ENCODE measurements around the gene HDAC4. TPM values are rescaled to one million over a fixed set of nuclear protein-coding genes. Genes with fewer than 3 reads are reported as not detected.

Gene HDAC4
- total RNA-seq, 1 donor from 2014 or later, result 6.8 TPM

- DNase-seq (ENCODE audit: low read depth, low spot score), result no peak
These were observed 103.4 kb downstream of the HDAC4 start for GRCh38 chr2:239297142-239298004.

GRCh38 chr2:239296020-239296932 lies 104.5 kb downstream of the HDAC4 start:
- no peak for DNase-seq (ENCODE audit: low read depth, low spot score)

GRCh38 chr2:239295377-239296019 lies 105.3 kb downstream of the HDAC4 start:
- no peak for DNase-seq (ENCODE audit: low read depth, low spot score)

- DNase-seq (ENCODE audit: low read depth, low spot score), result no peak
These were observed 106.2 kb downstream of the HDAC4 start for GRCh38 chr2:239294571-239295054.

GRCh38 chr2:239293775-239294430 lies 106.9 kb downstream of the HDAC4 start:
- no peak for DNase-seq (ENCODE audit: low read depth, low spot score)

GRCh38 chr2:239292959-239293774 lies 107.7 kb downstream of the HDAC4 start:
- no peak for DNase-seq (ENCODE audit: low read depth, low spot score)

- no peak for DNase-seq (ENCODE audit: low read depth, low spot score)
These were observed 108.3 kb downstream of the HDAC4 start for GRCh38 chr2:239292531-239292930.

- no peak for DNase-seq (ENCODE audit: low read depth, low spot score)
These were observed 109.1 kb downstream of the HDAC4 start for GRCh38 chr2:239291475-239292350.

GRCh38 chr2:239290618-239291474 lies 110.0 kb downstream of the HDAC4 start:
- no peak for DNase-seq (ENCODE audit: low read depth, low spot score)

GRCh38 chr2:239289545-239289944 lies 111.3 kb downstream of the HDAC4 start:
- DNase-seq (ENCODE audit: low read depth, low spot score), result no peak

GRCh38 chr2:239288951-239289511 lies 111.8 kb downstream of the HDAC4 start:
- no peak for DNase-seq (ENCODE audit: low read depth, low spot score)

- no peak for DNase-seq (ENCODE audit: low read depth, low spot score)
These were observed 112.6 kb downstream of the HDAC4 start for GRCh38 chr2:239288237-239288636.

GRCh38 chr2:239287461-239287860 lies 113.4 kb downstream of the HDAC4 start:
- no peak for DNase-seq (ENCODE audit: low read depth, low spot score)

GRCh38 chr2:239286901-239287300 lies 113.9 kb downstream of the HDAC4 start:
- no peak for DNase-seq (ENCODE audit: low read depth, low spot score)

GRCh38 chr2:239285932-239286230 lies 114.9 kb downstream of the HDAC4 start:
- DNase-seq (ENCODE audit: low read depth, low spot score), result no peak

- DNase-seq (ENCODE audit: low read depth, low spot score), result no peak
These were observed 115.5 kb downstream of the HDAC4 start for GRCh38 chr2:239285071-239285931.
